Anterior cingulate cortex (tissue), 58 donors: ENCODE results near the gene GXYLT2.
"Not testable (repeated sequence)": the region's sequence is repeated elsewhere in the genome, so short reads cannot be mapped to it uniquely, and the experiment has no call there.

Experiments used
- DNase-seq, 58 donors: peaks; one replicate each; lab custom pipeline; 2025; lab: John Stamatoyannopoulos, UW

The GXYLT2 gene

DNA sequence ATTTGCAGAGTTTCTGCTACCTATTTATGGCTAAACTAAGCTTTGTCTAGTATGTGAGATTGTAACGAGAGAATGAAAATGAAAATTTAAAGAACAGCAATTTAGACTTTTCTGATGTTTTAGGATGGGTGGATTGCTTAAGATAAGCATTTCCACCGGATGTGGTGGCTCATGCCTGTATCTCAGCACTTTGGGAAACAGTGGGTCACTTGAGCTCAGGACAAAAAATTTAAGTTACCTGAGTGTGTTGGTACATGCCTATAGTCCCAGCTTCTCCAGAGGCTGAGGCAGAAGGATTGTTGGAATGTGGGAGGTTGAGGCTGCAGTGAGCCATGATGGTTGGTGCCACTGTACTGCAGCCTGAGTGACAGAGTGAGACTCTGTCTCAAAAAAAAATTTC, 112.1 kb downstream of the GXYLT2 start:
- DNase-seq, result no peak

DNA sequence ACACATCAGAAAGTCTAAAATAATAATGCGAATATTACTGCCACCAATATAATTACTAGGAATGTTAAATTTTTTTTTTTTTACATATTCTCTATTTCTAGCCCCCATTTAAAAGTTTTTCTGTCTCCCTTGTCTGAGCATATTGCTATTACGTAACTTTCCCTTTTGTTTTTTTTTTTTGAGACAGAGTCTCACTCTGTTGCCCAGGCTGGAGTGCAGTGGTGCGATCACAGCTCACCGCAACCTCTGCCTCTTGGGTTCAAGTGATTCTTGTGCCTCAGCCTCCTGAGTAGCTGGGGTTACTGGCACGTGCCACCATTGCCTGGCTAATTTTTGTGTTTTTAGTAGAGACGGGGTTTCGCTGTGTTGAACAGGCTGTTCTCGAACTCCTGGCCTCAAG, 115.2 kb downstream of the GXYLT2 start:
- DNase-seq, result not testable (repeated sequence)

DNA sequence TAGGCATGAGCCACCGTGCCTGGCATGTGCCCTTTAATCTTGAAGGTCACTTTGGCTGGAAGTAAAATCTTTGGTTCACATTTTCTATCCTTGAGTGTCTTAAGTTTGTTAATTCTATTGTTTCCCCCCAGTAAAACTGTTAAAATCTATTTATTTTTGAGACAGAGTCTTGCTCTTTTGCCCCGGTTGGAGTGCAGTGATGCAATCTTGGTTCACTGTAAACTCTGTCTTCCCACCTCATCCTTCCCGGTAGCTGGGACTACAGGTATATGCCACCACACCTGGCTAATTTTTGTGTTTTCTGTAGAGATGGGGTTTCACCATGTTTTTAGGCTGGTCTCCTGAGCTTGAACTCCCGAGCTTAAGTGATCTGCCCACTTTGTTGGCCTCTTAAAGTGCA, 116.5 kb downstream of the GXYLT2 start:
- no peak for DNase-seq

DNA sequence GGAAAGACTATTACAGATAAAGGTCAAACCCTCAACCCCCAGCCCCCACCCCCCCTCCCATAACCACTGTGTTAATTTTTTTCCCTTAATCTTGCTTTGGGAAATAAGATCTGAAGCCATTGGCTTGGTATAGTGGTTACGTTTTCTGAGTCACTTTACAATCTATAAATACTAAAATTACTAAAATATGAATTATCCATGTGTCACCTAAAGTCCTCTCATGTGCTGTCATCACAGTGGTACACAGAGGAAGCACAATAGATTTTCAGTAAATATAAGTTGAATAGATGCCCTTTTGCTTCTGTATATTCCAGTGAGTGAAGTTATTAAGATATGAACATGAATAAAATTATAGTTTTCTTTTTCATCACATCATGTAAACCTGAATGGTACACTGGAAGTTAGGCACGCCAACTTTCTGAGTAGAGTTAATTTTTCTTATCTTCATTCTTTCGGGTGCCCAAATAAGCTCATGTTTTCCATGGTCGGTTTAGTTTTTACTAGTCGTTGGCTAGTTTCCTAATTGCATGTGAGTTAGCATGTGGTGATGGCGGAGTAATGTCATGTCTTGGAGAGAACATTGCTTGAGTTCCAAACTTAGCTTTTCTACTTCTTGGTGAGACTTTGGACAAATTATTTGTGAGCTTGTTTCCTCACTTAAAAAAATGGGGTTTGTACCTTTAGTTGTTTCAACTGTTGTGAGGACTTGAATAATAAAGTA, 120.3 kb downstream of the GXYLT2 start:
- DNase-seq, result no peak

DNA sequence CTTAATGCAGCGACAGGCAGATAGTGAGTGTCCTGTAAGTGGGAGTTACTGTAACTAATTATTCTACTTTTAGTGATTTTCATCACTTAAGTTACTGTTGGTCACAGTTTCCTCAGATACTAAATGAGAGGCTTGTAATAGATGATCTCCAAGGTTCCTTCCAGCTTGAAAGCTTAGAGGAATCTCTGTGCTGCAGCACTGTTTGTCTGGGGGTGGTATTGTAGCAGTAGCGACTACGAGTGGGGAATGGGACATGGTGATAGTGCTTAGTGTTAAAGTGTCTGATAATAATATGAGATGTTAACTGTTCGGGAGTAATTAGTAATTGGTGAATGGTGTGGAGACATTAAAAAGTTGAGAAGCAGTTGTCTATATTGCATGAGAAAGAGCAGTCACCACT, 121.2 kb downstream of the GXYLT2 start:
- no peak for DNase-seq

GRCh38 chr3:73009750-73010149, 121.9 kb downstream of the GXYLT2 start:
- DNase-seq, result no peak

DNA sequence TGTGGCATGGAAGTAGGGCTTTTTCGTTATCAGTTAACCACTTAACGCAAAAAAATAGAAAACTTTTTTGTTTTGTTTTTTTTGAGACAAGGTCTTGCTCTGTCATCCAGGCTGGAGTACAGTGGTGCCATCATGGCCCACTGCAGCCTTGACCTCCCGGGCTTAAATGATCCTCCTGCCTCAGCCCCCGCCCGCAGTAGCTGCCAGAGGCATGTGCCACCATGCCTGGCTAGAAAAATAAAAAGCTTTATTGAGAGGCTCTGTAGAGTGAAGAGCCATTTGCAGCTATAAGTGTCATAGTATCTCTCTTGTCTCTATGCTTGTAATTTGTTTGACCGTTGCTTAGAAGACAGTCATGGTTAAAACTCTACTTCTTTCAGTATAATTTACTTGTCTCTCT, 122.3 kb downstream of the GXYLT2 start:
- peak in 1 of 58 donors; percentile 4 for DNase-seq

GRCh38 chr3:73018298-73018697, 130.5 kb downstream of the GXYLT2 start:
- DNase-seq, result no peak

DNA sequence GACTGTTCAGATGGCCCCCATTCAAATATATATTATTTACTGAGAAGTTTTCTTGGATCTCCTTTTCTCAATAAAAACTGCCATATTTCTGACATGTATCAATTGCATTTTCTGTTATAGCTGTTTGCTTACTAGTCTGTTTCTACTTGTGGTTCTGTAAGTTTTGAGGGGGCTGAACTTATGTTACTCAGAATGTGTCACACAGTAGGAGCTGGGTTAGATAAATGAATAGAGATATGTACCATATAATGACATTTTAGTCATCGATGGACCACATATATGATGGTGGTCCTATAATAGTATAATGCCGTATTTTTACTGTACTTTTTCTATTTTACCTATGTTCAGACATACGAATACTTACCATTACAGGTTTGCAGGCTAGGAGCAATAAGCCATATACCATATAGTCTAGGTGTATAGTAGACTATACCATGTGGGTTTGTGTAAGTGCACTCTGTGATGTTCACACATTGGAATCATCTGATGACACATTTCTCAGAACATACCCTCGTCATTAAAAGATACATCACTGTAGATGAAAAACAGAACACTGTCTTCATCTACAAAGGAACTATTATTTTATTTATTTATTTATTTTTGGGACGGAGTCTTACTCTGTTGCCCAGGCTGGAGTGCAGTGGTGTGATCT, 131.1 kb downstream of the GXYLT2 start:
- no peak for DNase-seq

DNA sequence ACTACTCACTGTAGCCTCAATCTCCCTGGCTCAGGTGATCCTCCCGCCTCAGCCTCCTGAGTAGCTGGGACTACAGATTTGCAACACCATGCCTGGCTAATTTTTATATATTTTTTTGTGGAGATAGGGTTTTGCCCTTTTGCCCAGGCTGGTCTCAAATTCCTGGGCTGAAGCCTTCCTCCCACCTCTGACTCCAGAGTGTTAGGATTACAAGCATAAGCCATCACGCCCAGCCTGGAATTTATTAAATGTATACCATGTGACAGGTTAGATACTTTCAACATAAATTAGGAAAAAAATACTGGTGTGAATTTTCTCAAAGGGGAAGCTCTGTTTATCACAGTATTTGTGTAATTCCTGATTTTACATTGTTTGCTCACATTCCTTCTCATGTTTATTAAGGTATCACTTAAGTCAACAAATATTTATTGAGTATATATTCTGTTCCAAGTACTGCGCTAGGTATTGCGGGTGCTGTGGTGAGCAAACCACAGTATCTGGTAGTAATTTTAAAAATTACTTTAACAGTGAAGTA, 133.5 kb downstream of the GXYLT2 start:
- no peak for DNase-seq

- no peak for DNase-seq
Measured at GRCh38 chr3:73024836-73025235, 137.0 kb downstream of the GXYLT2 start.

DNA sequence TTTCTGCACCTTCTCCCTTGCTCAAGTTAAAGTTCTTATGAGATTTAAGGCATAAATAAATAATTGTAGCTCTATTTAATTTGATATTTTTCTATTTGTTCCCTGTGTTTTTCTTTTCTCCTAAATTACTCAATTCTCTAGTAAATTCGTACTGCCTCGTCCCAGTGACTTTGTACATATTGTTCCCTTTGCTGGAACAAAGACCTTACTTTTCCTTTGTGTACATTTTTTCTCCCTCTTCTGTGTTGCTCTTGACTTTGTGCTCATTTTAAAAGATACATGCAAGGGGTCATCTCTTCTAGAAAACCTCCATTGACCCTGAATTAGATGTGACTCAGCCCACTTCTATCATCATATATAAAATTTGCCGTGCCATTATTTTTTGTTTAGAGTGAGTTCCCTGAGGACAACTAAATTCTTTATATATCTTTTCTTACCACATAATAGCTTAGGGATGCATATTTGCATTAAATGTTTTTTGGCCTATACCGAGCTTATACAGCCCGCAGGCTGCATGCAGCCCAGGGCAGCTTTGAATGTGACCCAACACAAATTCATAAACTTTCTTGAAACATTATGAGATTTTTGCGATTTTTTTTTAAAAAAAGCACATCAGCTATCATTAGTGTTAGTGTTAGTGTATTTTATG, 138.4 kb downstream of the GXYLT2 start:
- no peak for DNase-seq
